Measurements from ENCODE around the gene ACAP3. TPM values are rescaled to one million over a fixed set of nuclear protein-coding genes. Genes with fewer than 3 reads are reported as not detected.

ACAP3 gene
- total and polyA plus RNA-seq, 10 of the 15 experiments (the other 5 are each of a cell fraction or from before 2014, with no cell fraction given), result 0.05 to 34.2 (median 7.1) TPM

GRCh38 chr1:1287288-1288110, 20.2 kb downstream of the ACAP3 start (continued):
- TF ChIP-seq CEBPZ (IDR thresholded peaks at IDR 0.05; ENCODE audit: low read depth, low read length), result no peak

DNA sequence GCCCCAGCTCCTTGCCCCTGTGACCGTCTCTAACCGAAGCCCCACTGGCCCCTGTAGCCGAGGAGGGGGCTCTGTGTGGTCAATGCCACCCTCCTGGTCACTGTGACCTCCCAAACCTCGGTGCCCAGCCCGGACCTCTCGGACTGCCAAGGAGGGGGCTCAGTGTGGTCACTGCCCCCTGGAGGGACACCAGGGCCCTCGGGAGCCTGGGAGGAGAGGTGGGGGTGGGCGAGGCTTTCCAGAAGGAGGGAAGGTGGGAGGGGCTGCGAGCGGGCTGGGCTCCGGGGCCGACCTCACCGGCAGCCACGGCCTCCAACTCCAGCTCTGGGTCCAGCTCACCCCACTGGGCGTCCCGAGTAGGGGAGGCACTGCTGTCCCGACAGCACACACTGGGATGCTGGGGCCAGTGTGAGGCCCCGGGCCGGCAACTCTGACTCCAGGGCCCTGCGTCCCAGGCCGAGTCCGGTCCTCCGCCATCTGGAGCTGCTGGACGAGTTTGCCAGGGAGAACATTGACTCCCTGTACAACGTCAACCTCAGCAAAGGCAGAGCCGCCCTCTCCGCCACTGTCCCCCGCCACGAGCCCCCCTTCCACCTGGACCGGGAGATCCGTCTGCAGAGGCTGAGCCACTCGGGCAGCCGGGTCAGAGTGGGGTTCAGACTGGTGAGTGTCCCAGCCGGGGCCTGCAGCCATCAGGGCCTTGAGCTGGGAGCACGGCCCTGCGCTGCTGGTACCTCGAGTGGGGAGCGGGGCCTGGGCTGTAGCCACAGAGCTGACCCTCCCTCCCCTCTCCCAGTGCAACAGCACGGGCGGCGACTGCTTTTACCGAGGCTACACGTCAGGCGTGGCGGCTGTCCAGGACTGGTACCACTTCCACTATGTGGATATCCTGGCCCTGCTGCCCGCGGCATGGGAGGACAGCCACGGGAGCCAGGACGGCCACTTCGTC, 21.1 kb downstream of the ACAP3 start:
- H3K4me1 ChIP-seq (ENCODE audit: control insufficient read depth, insufficient read depth, low read length), result no peaks in the 10 kb centered on the region
- no peaks in the 10 kb centered on the region for H3K9me3 ChIP-seq (replicated peaks; ENCODE audit: control insufficient read depth, insufficient read depth, low read length)
- H4K20me1 ChIP-seq (ENCODE audit: control insufficient read depth, insufficient read depth), result no peaks in the 10 kb centered on the region
- FAIRE-seq, result no peak
- in situ Hi-C loops (cut with MboI), result no loop called here
- H3K79me2 ChIP-seq (ENCODE audit: control insufficient read depth, insufficient read depth, low read length), result no peaks in the 10 kb centered on the region
- ChIA-PET RAD21 (ENCODE audit: unreplicated experiment) (interaction anchor here (0.8 kb wide), 1 partner anchor 254 kb away, joined by 3 read pairs; no protein-coding TSS in a partner anchor), POLR2A (no interaction called here), SMC1A (ENCODE audit: uncharacterized antibody, unreplicated experiment) (no interaction called here), CTCF (interaction anchor here (1.2 to 2.5 kb wide), 2 partner anchors 161 to 164 kb away, joined by 3 to 12 read pairs; no protein-coding TSS in a partner anchor)
- 66% methylated on average over 42 of the region's 50 CpGs for WGBS (ENCODE audit: insufficient coverage, insufficient replicate concordance, low lambda C conversion rate, missing lambda C conversion rate)
- intact Hi-C loops (cut with micrococcal nuclease; ENCODE audit: unreplicated experiment), result no loop called here
- no peak overlapping the region for H3K9ac ChIP-seq (ENCODE audit: control insufficient read depth, insufficient read depth, low read length)
- no peaks in the 10 kb centered on the region for H3K36me3 ChIP-seq (ENCODE audit: control insufficient read depth in 2 of 2, insufficient read depth in 2 of 2, low read length in 1 of 2)
- no peak overlapping the region for H3K27ac ChIP-seq (ENCODE audit: control insufficient read depth, insufficient read depth)
- no peak for ATAC-seq
- no peaks in the 10 kb centered on the region for H3K27me3 ChIP-seq (replicated peaks in 1 of 2; ENCODE audit: control insufficient read depth in 2 of 2, insufficient read depth in 2 of 2, low read length in 1 of 2)
- no peak for DNase-seq (ENCODE audit: low read depth, low spot score)
- H3K4me3 ChIP-seq, result no peak overlapping the region
- H2AFZ ChIP-seq (ENCODE audit: control insufficient read depth, low read depth, low read length), result no peak overlapping the region
- BruUV-seq (replicated peaks), result no TSS peak
- no peak overlapping the region for H3K4me2 ChIP-seq (ENCODE audit: control insufficient read depth, insufficient read depth)
- no peak for TF ChIP-seq IRF3 (IDR thresholded peaks at IDR 0.05)
- TF ChIP-seq YBX1 (IDR thresholded peaks at IDR 0.05), result no peak
- no peak for TF ChIP-seq CREB1 (IDR thresholded peaks at IDR 0.05; ENCODE audit: low read depth)
- no peak for TF ChIP-seq CEBPZ (IDR thresholded peaks at IDR 0.05; ENCODE audit: low read depth, low read length)
- TF ChIP-seq JUNB (IDR thresholded peaks at IDR 0.05), result no peak
- no peak for TF ChIP-seq JUND (IDR thresholded peaks at IDR 0.05; ENCODE audit: low read depth, low read length)
- no peak for TF ChIP-seq ZSCAN29 (IDR thresholded peaks at IDR 0.05)
- TF ChIP-seq SRF (IDR thresholded peaks at IDR 0.05; ENCODE audit: low read depth in 2 of 2, low read length in 2 of 2), result no peak
- no peak for TF ChIP-seq NR2C2 (IDR thresholded peaks at IDR 0.05; ENCODE audit: borderline replicate concordance, control insufficient read depth, insufficient read length, low read depth)
- no peak for TF ChIP-seq KDM1A (IDR thresholded peaks at IDR 0.05; ENCODE audit: borderline replicate concordance)
- no peak for TF ChIP-seq NFXL1 (IDR thresholded peaks at IDR 0.05; ENCODE audit: borderline replicate concordance)
